Natural killer cell treated with Interleukin-12 subunit alpha and Interleukin-12 subunit beta and Interleukin-15 and Interleukin-18, amount 100 ng/mL, for 72 hours (primary cell): Measurements from ENCODE around the gene ZMIZ1. TPM values are rescaled to one million over a fixed set of nuclear protein-coding genes. Genes with fewer than 3 reads are reported as not detected.
A peak's percentile ranks its signal among the peaks of the same experiment; 100 is the strongest.

Source experiments
- ATAC-seq, 2 donors: fragments of 150-1000 bp; cut with Tn5 transposase in 1 of 2; sonication (Bioruptor Pico), chemical (Tn5 transposase) in 1 of 2; 2 replicates each; pipeline ENCODE4 v1.10.0; 2021
- DNase-seq: peaks from one replicate; pipeline ENCODE4 v3.0.0; 2022; ENCODE audit warnings: low spot score
- H3K27ac Mint-ChIP-seq, 2 donors: 1 replicate in 1 of 2; 2 replicates in 1 of 2; pipeline ENCODE4 v1.8.0; 2022; ENCODE audit warnings: mixed read lengths in 2 of 2, mild to moderate bottlenecking in 1 of 2, moderate library complexity in 1 of 2
- H3K27me3 Mint-ChIP-seq, 2 donors: 1 replicate in 1 of 2; 2 replicates in 1 of 2; pipeline ENCODE4 v1.8.0; 2022; ENCODE audit warnings: mixed read lengths in 2 of 2
- H3K36me3 Mint-ChIP-seq: one replicate; pipeline ENCODE4 v1.8.0; 2022; ENCODE audit warnings: mixed read lengths
- H3K4me1 Mint-ChIP-seq, 2 donors: 1 replicate in 1 of 2; 2 replicates in 1 of 2; pipeline ENCODE4 v1.8.0; 2022; ENCODE audit warnings: low read depth in 2 of 2, mixed read lengths in 2 of 2, mild to moderate bottlenecking in 1 of 2
- H3K4me3 Mint-ChIP-seq: one replicate; pipeline ENCODE4 v1.8.0; 2022; ENCODE audit warnings: mixed read lengths
- H3K9me3 Mint-ChIP-seq: 2 replicates; pipeline ENCODE4 v1.8.0; 2022; ENCODE audit warnings: mixed read lengths
- total RNA-seq, 2 donors: library from RNA; stranded (reverse); gene quantifications; one replicate each; pipeline ENCODE4 v1.2.3, GENCODE V29; 2022

The ZMIZ1 gene, protein sequence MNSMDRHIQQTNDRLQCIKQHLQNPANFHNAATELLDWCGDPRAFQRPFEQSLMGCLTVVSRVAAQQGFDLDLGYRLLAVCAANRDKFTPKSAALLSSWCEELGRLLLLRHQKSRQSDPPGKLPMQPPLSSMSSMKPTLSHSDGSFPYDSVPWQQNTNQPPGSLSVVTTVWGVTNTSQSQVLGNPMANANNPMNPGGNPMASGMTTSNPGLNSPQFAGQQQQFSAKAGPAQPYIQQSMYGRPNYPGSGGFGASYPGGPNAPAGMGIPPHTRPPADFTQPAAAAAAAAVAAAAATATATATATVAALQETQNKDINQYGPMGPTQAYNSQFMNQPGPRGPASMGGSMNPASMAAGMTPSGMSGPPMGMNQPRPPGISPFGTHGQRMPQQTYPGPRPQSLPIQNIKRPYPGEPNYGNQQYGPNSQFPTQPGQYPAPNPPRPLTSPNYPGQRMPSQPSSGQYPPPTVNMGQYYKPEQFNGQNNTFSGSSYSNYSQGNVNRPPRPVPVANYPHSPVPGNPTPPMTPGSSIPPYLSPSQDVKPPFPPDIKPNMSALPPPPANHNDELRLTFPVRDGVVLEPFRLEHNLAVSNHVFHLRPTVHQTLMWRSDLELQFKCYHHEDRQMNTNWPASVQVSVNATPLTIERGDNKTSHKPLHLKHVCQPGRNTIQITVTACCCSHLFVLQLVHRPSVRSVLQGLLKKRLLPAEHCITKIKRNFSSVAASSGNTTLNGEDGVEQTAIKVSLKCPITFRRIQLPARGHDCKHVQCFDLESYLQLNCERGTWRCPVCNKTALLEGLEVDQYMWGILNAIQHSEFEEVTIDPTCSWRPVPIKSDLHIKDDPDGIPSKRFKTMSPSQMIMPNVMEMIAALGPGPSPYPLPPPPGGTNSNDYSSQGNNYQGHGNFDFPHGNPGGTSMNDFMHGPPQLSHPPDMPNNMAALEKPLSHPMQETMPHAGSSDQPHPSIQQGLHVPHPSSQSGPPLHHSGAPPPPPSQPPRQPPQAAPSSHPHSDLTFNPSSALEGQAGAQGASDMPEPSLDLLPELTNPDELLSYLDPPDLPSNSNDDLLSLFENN
- total RNA-seq: 10 to 100 TPM; 49.7 to 54.4 TPM

DNA sequence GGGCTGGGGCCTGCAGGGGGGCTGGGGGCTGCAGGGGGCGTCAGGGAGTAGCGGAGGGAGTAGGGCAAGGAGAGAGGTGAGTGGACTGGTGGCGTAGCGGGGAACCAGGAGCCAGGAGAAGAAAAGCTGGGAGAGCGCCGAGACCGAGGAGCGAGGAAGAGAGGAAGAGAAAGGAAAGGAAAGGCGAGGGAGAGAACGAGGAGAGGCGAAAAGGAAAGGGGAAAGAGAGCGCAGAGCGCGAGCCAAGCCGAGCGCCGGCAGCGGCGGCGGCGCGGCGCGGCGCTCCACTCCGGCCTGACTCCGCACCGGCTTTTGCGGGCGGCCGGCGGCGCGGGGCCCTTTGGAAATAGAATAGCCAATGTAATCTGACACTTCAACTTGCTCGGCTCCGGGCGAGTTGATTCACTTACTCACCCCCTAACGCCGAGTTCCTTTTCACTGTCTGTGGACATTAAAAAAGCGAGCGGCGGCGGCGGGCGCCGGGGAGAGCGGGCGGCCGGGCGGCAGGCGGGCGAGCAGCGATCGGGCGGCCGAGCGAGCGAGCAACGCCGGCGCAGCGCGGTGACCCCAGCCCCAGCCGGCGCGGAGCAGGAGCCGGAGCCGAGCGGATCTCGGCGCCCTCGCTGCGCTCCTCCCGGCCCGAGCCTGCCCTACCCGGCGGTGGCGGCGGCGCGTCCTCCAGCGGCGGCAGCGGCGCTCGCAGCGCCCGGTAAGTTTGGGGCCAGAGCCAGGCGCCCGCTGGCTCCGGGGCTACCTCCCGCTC is at the start of gene ZMIZ1:
ZMIZ1 (plus strand) TSS at position 405 of the 763 bp plus-strand sequence. CDS start 132,667 bp downstream, outside the sequence.
- Mint-ChIP-seq H3K27ac (peak within 1 kb of the TSS; percentile 46 to 60), H3K4me3 (peak within 1 kb of the TSS; percentile 86), H3K4me1 (peaks cover 16 to 41% of the 10 kb centered on the region in 2 donors), H3K27me3 (no peaks in the 10 kb centered on the region), H3K36me3 (no peaks in the 10 kb centered on the region), H3K9me3 (no peaks in the 10 kb centered on the region)
- ATAC-seq (peak; percentile 68 to 82), DNase-seq (peak; percentile 84)

DNA sequence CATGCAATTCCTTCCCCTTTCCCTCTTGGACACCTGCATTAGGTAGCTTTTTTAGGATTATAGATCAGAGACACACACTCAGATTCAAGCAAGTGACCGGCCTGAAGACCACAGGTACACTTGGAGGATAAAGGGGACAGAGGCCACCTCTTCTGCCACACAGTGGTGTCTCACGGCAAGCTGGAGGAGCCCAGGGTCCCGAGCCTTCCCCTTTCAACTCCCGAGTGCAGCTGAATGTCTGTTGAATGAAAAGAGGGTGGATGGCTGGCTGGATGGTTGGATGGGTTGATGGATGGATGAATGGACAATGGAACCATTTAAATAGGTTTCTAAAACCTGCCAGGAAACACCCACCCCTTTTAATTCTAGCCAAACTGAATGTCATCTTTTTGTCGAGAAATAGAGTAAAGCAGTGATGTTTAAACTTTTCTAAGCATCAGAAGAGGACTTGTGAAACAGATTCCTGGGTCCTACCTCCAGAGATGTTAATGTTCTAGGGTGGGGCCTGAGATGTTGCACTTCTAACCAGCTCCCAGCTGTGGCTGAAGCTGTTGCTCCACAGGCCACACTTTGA is 49.2 kb upstream of the ZMIZ1 start:
- no peak overlapping the region for H3K27ac Mint-ChIP-seq

DNA sequence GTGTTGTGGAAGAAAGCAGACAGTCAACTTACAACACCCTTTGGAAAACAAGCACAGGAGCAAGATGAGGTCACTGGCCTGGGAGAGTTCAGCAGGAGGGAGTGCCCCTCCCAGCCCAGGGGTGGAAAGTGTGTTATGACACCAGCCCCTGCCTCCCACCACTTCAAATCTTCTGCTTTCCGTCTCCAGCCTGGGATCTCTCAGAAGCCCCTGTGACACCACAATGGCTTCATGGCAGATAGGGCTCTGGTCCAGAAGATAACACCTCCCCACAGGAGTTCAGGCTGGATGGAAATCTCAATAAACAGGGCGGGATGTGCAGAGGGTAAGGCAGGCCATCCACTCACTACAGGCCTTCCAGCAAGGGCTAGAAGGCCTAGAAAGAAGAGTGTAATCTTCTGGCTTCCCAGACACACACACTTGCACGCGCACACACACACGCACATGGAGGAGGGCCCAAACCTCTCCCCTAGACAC is 48.7 kb upstream of the ZMIZ1 start:
- Mint-ChIP-seq H3K9me3 (no peaks in the 10 kb centered on the region), H3K4me1 (peaks cover 5 to 9% of the 10 kb centered on the region in 2 donors), H3K27ac (no peak overlapping the region), H3K36me3 (peaks cover 4% of the 10 kb centered on the region), H3K27me3 (peaks cover 0 to 18% of the 10 kb centered on the region in 2 donors), H3K4me3 (no peak overlapping the region)
- DNase-seq (no peak), ATAC-seq (no peak)

More for the DNA sequence above, 49.2 kb upstream of the ZMIZ1 start:
- no peak for DNase-seq
- H3K9me3 Mint-ChIP-seq: no peaks in the 10 kb centered on the region
- no peak overlapping the region for H3K4me3 Mint-ChIP-seq
- H3K36me3 Mint-ChIP-seq: peaks cover 4% of the 10 kb centered on the region
- H3K4me1 Mint-ChIP-seq: peaks cover 5 to 9% of the 10 kb centered on the region in 2 donors
- no peak for ATAC-seq
- H3K27me3 Mint-ChIP-seq: peaks cover 0 to 21% of the 10 kb centered on the region in 2 donors

DNA sequence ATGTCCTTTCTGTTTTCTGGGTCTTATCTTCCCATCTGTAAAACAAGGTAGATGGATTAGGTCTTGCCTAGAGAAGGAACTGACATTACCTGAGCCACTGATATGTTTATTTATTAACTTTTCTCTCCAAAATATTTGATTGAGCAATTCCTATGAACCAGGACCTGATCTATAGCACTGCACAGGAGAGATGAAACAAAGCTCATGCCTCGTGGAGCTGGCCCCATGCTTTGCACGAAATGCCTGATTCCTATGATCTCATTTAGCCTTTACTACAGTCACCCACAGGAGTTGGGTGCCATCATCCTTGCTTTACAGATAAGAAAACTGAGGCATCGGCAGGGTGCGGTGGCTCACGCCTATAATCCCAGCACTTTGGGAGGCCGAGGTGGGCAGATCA is 48.2 kb upstream of the ZMIZ1 start:
- DNase-seq: no peak
- no peak for ATAC-seq
- Mint-ChIP-seq H3K36me3 (peaks cover 4% of the 10 kb centered on the region), H3K4me3 (no peak overlapping the region), H3K4me1 (peaks cover 7 to 13% of the 10 kb centered on the region in 2 donors), H3K9me3 (no peaks in the 10 kb centered on the region), H3K27me3 (peaks cover 2 to 18% of the 10 kb centered on the region in 2 donors), H3K27ac (no peak overlapping the region)

DNA sequence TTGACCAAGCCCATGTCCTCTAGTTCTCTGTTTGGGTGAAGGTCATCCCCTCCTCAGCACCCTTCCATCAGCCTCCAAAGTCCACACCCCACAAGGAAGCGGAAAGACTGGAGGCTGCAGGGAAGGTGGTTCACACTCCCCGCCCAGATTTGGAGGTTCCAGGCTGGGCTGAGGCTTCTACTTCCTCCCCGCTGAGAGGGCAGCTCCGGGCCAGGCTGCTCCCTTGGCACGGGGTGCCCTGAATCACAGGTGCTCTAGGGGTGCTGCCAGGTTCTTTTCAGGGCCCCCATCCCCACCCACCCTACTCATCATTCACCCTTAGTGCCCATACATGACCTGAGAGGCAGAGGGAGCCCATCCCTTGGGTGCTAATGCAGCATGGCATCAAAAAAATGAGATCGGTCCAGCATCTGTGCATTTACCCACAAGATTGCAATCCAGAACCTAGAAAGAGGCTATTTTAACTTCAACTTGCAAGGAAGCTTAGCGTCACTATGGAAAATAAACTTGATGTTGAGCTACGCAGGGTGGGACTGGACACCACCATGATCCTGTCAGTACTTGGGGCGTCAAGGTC is 47.3 kb upstream of the ZMIZ1 start:
- Mint-ChIP-seq H3K4me3 (no peak overlapping the region), H3K27ac (no peak overlapping the region), H3K4me1 (peaks cover 13 to 20% of the 10 kb centered on the region in 2 donors), H3K27me3 (peaks cover 7 to 21% of the 10 kb centered on the region in 2 donors), H3K9me3 (no peaks in the 10 kb centered on the region), H3K36me3 (peaks cover 4% of the 10 kb centered on the region)
- ATAC-seq: no peak
- no peak for DNase-seq

DNA sequence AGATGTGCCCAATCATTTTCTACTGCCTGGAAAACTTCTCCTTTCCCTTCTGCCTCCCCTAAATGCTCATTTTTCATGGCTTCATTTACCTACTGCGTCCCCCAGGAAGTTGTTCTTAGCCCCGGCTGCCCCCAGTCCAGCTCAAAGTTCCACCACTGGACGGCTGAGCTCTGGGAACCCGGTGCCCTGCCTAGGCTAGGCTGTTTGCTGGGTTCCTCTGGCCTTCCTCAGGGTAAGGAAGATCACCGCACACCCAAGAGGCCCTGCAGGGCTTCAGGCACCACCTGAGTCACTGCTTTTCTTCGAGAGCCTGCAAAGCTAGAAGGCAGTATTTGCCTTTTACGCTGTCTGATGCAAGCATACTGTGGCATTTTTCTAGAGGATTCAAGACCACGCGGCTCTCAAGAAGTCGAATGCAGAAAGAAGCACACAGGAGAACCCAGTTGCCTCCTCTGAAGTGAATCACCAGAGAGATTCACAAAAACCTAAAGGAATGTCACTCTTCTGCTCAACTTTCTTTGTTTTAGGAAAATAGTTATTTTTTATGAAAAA is 46.7 kb upstream of the ZMIZ1 start:
- DNase-seq (no peak), ATAC-seq (no peak)
- no peaks in the 10 kb centered on the region for H3K9me3 Mint-ChIP-seq
- H3K4me3 Mint-ChIP-seq: no peak overlapping the region
- peaks cover 4% of the 10 kb centered on the region for H3K36me3 Mint-ChIP-seq
- H3K4me1 Mint-ChIP-seq: peaks cover 17 to 25% of the 10 kb centered on the region in 2 donors
- peaks cover 7 to 25% of the 10 kb centered on the region in 2 donors for H3K27me3 Mint-ChIP-seq
- H3K27ac Mint-ChIP-seq: peak overlapping the region in 1 of 2 donors; percentile 63

DNA sequence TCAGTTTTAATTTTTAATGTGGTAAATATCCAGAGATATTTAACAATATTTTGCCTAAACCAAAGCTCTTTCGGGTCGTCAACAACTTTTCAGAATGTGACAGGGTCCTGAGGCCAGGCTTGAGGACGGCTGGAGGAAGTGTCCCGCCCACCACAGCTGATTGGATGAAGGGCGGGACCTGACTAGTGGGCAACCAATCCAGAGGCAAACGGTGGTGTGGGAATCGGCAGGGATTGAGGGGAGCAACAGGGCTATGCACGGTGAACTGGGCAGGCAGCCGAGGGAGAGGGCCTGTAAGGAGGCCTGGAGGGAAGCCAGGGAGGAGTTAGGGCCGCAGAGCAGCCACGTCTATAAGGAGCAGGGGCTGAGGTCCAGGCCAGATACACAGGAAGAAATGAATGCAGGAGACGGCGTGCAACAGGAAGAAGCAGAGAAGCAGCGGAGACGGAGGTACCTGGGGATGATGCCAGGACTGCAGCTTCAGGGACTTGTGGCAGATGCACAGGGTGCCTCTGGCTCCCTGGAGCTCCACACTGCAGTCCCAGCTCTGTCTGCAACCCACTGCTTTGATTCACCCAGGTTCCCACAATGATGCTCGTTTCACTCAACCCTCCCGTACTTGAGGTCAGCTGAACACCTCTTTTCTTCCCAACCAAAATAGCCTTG is 46.1 kb upstream of the ZMIZ1 start:
- H3K27ac Mint-ChIP-seq: peak overlapping the region in 1 of 2 donors; percentile 63
- peaks cover 7 to 24% of the 10 kb centered on the region in 2 donors for H3K27me3 Mint-ChIP-seq
- no peak overlapping the region for H3K4me3 Mint-ChIP-seq
- H3K4me1 Mint-ChIP-seq: peaks cover 24 to 29% of the 10 kb centered on the region in 2 donors
- peaks cover 2% of the 10 kb centered on the region for H3K36me3 Mint-ChIP-seq
- H3K9me3 Mint-ChIP-seq: no peaks in the 10 kb centered on the region
- ATAC-seq: no peak
- no peak for DNase-seq

DNA sequence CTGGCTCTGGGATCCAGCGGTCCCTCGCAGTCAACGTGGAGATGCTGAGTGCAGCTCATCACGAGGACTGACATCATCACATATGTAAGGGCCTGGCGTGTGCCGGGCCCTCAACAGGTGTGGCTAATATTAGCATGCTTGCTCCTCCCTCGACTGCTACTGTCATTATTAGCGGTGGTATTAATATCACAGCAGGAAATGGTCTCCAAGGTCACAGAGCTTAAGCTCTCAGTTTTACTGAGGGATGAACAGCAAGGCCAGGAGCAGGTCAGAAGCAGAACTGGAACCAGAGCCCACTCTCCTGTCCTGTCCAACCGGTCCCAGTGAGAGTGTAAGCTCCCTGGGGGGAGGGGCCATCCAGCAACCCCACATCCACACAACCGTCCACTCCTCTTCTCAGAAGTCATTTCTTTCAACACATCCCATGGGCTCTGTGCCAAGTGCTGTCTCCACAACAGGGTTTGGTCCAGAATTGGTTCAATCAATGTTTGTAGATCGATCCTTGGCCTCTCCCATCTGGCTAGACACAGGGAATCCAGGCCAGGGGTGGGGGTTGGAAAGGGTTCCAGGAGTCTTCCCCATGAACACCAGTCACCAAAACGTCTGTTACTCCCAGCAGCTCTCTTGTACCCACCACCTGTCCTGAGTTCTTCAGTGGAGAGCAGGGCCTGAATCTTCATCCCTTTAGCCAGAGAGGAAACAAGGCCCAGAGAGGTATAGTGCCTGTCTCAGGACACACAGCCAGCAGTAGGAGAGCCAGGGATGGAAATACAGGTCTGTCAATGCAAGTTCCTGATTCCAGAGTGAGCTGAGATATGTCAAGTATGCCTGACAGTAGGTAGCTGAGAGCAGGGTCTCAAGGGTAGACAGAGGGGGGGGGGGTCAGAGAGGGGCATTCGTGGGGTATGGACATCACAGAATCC is 45.3 kb upstream of the ZMIZ1 start:
- Mint-ChIP-seq H3K36me3 (no peaks in the 10 kb centered on the region), H3K27me3 (peaks cover 7 to 27% of the 10 kb centered on the region in 2 donors), H3K9me3 (no peaks in the 10 kb centered on the region), H3K27ac (peak overlapping the region; percentile 12 to 20), H3K4me3 (no peak overlapping the region), H3K4me1 (peaks cover 30 to 35% of the 10 kb centered on the region in 2 donors)
- ATAC-seq: no peak
- no peak for DNase-seq

DNA sequence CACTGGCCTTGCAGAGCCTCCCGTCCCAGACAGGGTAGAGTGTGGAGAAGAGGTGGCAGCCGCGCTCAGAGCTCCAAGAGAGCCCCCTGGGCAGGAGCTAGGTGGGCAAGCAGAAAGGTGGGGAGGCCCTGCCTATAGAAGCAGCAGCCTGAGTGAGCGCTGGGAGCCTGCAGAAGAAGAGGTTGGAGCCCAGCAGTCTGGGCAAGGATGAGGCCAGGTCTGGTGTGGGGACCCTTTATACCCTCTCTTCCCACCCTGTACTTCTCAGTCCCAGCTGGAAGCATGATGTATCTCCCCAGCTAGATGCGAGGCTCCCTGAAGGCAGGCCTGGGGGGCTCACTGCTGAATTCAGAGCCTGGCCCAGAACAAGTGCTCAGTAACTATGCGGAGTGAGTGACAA is 44.5 kb upstream of the ZMIZ1 start:
- Mint-ChIP-seq H3K4me3 (no peak overlapping the region), H3K36me3 (no peaks in the 10 kb centered on the region), H3K27ac (peak overlapping the region in 1 of 2 donors; percentile 12), H3K27me3 (peaks cover 11 to 28% of the 10 kb centered on the region in 2 donors), H3K4me1 (peaks cover 31 to 38% of the 10 kb centered on the region in 2 donors), H3K9me3 (no peaks in the 10 kb centered on the region)
- ATAC-seq: no peak
- no peak for DNase-seq

DNA sequence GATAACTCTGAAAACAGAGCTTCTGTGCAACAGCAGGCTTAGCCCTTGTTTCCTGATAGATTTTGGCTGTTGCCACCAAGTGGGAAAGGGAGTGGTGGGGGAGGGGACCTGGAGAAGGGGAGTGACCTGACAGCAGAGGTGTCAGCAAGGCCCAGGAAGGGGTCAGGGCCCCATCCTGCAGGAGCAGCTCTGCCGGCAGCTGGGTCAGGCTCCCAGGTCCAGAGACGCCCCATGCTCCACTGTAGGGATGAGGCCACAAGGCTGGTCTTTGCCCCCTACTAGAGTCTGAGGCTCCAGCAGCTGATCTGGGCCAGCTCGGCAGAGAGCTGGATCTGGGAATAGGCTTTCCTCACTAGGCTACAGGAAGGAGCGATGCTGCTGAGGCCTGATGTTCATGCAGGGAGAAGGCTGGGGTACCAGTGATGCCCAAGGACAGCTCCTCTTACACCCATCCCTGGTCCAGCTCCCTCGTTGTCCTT is 44.0 kb upstream of the ZMIZ1 start:
- Mint-ChIP-seq H3K27ac (no peak overlapping the region), H3K9me3 (no peaks in the 10 kb centered on the region), H3K36me3 (no peaks in the 10 kb centered on the region), H3K27me3 (peaks cover 16 to 32% of the 10 kb centered on the region in 2 donors), H3K4me3 (no peak overlapping the region), H3K4me1 (peaks cover 33 to 41% of the 10 kb centered on the region in 2 donors)
- no peak for DNase-seq
- ATAC-seq: no peak
